Measurements from ENCODE around the gene MRPL51.

DNA sequence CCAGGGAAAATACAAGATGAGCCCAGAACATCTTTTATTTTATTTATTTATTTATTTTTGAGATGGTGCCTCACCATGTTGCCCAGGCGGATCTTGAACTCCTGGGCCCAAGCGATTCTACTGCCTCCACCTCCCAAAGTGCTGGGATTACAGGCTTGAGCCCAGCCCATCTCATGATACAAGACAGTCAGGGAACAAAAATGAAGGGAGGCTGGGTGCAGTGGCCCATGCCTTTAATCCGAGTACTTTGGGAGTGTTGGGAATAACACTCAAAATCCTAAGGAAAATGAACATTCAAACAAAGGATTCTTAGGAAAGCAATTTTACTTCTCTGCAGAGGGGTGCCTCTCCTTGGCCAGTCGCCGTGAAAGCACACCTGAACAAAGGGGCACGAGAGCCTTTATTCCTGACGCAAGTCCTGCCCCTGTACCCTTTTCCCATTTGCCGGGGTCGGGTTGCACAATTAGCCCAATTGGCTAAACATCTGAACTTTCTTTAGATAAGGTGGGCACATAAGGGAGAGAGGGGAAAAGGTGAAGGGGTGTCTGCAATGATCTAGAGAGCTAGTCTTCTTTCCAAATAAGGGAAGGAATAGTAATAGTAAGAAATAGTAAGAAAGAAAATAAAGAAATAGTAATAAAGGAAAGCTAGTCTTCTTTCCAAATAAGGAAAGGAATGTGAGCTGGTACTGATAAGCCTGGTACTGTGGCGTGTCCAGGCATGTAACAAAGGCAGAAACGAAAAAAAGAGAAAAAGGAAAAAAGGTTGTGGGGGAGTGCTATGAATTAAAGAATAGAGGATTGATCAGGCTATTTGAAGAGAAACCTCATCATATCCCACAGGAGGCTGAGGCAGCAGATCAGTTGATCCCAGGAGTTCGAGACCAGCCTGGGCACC lies 14.3 kb upstream of the MRPL51 start:
- TF ChIP-seq, protein P1, sequence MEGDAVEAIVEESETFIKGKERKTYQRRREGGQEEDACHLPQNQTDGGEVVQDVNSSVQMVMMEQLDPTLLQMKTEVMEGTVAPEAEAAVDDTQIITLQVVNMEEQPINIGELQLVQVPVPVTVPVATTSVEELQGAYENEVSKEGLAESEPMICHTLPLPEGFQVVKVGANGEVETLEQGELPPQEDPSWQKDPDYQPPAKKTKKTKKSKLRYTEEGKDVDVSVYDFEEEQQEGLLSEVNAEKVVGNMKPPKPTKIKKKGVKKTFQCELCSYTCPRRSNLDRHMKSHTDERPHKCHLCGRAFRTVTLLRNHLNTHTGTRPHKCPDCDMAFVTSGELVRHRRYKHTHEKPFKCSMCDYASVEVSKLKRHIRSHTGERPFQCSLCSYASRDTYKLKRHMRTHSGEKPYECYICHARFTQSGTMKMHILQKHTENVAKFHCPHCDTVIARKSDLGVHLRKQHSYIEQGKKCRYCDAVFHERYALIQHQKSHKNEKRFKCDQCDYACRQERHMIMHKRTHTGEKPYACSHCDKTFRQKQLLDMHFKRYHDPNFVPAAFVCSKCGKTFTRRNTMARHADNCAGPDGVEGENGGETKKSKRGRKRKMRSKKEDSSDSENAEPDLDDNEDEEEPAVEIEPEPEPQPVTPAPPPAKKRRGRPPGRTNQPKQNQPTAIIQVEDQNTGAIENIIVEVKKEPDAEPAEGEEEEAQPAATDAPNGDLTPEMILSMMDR (IDR thresholded peaks at IDR 0.05), result no peak
- TF ChIP-seq EP300 (IDR thresholded peaks at IDR 0.05; ENCODE audit: low read depth), result no peak
- TF ChIP-seq POLR2A (IDR thresholded peaks at IDR 0.05), result no peak
